SKM-1 (cell line): ENCODE measurements around the gene PUM1.
"Not testable (repeated sequence)": the region's sequence is repeated elsewhere in the genome, so short reads cannot be mapped to it uniquely, and the experiment has no call there.

Experiments
- DNase-seq: peaks from one replicate; lab custom pipeline; 2025; ENCODE audit not compliant: unreplicated experiment; lab: John Stamatoyannopoulos, UW

Gene PUM1

GRCh38 chr1:30998887-30999286 is 66.6 kb downstream of the PUM1 start:
- DNase-seq: no peak

GRCh38 chr1:30998171-30998570 is 67.3 kb downstream of the PUM1 start:
- no peak for DNase-seq

DNA sequence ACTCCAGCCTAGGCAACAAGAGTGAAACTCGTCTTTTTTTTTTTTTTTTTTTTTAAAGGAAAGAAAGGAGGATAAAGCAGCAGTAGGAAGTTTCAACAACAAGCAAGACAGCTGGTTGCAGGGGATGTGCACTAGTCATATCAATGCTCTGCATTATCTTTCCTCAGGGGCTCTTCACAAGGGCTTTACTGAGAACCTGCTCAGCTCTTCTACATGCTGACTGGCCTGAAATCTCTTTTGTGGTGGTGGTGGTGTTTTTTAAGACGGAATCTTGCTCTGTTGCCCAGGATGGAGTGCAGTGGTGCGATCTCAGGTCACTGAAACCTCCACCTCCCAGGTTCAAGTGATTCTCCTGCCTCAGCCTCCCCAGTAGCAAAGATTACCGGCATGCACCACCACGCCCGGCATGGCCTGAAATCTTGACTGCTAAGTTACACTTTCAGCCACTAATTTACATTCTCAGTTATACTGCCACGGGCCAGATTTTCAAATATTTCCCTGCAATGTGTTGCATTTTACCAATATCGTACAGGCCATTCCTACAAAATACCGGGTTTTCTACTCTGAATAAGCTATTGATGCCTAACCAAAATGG is 68.0 kb downstream of the PUM1 start:
- DNase-seq: no peak

DNA sequence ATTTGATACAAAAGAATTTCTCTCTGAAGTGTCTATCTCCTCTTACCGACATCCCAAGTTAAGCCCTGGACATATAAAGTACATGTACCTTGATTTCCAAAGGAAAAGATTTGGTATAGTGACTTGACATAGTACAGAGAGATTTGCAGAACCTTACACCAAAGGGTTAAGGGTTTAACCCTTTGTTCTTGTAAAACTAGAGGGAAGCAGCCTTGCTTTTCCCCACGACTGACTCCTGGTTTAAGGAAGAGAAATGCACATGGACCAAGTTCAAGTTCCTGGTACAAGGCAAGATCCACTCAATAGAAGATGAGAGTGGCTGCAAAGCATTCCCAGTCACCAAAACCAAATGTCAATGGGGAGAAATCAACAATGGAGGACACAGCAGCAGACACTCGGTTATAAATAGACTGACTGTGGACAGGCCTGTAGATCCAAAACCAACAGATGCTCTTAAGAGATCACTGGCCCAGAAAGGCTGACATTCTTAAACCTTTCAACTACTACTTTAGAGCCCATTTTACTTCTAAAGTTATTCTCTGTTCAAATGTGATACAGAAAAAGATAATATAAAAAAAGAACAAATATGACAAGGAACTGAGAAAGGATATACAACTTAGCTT is 69.4 kb downstream of the PUM1 start:
- DNase-seq: no peak

- no peak for DNase-seq
Observed at GRCh38 chr1:30991862-30992606, 73.5 kb downstream of the PUM1 start.

GRCh38 chr1:30990591-30990990 is 74.9 kb downstream of the PUM1 start:
- DNase-seq: no peak

DNA sequence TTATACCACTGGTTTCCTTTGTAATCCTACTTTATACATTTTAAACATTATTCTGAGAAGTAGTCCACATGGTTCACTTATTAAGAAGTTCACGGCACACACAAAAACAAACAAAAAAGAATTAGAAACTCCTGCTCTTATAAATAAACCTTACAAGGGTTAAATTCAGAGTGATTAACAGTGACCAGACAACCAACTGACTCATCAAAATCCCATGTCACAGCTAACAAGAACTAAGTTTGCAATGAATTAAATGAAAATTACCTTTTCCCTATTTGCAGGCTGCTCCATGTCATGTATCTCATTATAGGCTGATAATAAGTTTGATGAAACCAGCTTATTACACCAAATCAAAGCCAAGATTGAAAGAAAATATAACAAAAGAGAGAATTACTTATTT is 77.5 kb downstream of the PUM1 start:
- no peak for DNase-seq

- no peak for DNase-seq
Observed at GRCh38 chr1:30986755-30987154, 78.8 kb downstream of the PUM1 start.

DNA sequence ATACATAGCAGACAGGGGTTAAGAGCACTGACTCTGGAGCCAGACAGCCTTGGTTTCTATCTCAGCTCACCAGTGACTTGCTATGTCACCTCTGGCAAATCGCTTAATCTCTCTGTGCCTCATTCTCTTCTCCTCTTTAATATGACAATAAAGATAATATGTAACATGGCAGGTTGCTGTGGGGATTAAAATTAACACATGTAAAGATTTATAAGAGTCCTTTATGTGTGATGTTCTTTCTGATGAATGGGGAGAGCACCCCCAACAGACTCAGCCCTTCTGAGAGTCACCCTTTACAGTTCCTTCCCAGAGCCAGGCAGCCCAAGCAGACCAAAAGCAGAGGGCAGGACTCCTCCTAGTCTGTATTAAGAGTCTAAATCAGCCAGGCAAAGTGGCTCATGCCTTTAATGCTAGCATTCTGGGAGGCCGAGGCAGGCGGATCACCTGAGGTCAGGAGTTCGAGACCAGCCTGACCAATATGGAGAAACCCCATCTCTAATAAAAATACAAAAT is 80.5 kb downstream of the PUM1 start:
- DNase-seq: no peak

GRCh38 chr1:30984165-30984889 is 81.2 kb downstream of the PUM1 start:
- DNase-seq: no peak

- DNase-seq: no peak
Observed at GRCh38 chr1:30982937-30983336, 82.6 kb downstream of the PUM1 start.

DNA sequence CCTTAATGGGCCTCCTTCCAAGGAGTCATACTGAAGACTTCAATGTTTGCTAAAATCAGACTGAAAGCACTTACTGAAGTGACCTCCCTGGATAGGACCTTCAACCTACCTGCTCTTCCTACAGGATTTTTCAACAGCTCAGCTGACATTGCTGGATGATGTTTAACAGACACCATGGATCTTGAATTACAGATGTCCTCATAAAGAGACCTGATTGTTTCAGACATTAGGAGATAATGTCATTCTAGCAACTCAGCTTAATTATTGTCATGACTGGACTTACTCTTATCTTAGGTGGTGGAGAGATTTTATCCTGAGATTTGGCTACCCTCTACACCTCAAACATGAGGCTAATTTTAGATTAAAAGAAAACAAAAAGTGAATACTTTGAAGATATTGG is 83.1 kb downstream of the PUM1 start:
- DNase-seq: no peak

DNA sequence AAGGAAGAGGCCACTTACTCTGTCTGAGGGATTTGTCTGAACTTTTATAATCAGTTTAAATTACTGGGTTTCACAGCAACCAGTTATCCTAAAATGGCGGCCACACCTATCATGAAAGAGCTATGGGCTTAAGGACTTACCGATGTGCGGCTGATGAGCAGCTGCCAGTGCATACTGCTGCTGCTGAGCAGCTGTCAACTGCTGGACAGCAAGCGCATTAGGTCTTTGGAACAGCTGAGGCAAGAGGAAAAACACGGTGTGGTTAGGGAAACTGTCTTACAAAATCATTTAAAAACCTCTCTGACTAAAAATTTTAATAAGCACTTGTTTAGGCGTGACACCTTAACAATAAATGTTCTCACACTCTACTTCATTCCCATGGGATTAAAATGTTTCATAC is 84.3 kb downstream of the PUM1 start:
- no peak for DNase-seq

DNA sequence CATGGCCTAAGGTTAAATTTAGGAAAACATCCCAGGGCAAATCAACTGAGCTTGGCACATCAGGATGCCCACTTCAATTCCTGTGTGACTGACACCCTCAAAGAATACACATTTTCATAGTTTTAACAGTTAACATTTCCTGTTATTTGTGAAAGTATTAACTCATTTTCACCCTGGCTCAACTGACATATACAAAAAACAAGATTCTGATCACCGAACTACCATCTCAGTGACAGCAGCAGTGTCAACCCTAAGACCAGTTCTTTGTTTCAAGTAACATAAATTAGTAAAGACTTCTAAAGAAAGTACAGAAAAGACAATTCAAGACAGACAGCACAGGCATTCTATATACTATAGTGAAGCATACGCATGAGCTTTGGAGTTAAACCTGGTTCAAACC is 88.0 kb downstream of the PUM1 start:
- no peak for DNase-seq

DNA sequence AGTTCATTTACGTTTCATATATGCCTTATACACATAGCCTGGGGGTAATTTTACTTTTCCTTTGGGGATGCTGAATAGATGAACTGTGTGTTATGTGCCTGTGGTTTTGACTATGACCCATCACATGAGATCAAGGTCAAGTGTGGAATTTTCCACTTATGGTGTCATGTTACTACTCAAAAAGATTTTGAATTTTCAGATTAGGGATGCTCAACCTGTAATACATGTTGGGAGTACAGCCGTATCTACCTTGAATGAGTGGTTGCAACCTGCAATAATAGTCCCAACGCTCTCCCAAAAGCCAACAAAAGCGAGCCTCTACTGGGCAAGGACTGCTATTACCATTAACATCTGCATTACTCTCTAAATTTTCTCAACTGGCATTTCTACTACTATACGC is 88.4 kb downstream of the PUM1 start:
- DNase-seq: no peak

- DNase-seq: no peak
Observed at GRCh38 chr1:30976143-30976542, 89.4 kb downstream of the PUM1 start.

DNA sequence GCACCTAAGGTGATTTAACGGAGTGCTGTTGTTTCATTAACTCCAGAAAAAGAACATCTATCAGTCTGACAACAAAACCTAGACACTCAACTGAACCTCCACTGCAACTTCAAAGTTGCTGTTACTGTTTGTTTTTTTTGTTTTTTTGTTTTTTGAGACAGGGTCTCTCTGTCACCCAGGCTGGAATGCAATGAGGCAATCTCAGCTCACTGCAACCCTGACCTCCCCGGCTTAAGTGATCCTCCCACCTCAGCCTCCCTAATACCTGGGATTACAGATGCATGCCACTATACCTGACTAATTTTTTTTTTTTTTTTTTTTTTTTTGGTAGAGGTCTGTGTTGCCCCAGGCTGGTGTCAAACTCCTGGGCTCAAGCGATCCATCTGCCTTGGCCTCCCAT is 90.3 kb downstream of the PUM1 start:
- DNase-seq: no peak

DNA sequence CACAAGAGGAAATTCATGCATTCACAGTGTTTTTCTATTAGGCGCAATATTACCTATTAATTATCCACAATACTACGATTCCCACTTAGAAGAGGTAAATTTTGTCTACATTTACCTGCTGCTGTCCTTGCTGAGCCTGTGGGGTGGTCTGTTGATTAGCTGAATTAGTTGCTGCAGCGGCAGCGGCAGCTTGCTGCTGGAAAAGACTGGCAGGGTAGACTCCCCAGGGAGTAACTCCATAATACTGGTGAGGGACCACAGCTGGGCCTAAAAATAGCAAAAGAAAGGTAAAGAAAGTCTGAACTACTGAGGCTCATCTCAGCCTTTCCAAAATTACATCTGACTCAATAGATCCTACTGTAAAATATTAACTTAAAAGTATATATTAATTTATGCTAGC is 91.0 kb downstream of the PUM1 start:
- no peak for DNase-seq

- not testable (repeated sequence) for DNase-seq
Observed at GRCh38 chr1:30972349-30972748, 93.2 kb downstream of the PUM1 start.

DNA sequence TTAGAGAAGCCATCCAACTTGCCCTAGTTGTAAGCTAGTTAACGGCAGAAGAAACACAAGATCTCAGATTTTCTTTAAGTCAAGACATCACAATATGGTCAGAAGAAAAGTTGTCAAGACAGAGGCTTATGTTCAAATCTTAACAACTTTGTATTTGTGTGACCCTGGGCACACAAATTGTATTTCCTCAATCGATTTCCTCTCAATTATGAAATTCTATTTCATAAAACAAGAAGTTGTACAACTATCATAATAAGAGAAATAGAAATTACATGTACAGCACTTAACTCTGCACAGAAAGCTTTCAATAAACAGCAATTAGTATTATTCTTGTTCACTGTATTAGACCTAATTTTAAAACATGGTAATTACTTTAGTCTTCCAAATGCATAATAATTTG is 94.0 kb downstream of the PUM1 start:
- no peak for DNase-seq

GRCh38 chr1:30969903-30970302 is 95.6 kb downstream of the PUM1 start:
- DNase-seq: no peak
